Motor neuron (in vitro differentiated cells): ENCODE results near the gene EDIL3. TPM values are rescaled to one million over a fixed set of nuclear protein-coding genes. Genes with fewer than 3 reads are reported as not detected.
A peak's percentile ranks its signal among the peaks of the same experiment; 100 is the strongest.

Source experiments
- ATAC-seq, 8 experiments: fragments of 200-7000 bp; cut with Tn5 transposase; replicated peaks in 6 of 8; 2 replicates each; pipeline ENCODE4 v1.8.0; 2021; ENCODE audit warnings: mild to moderate bottlenecking in 8 of 8, moderate library complexity in 8 of 8
- H3K27ac ChIP-seq, 2 donors: fragments of 250-450 bp; sonication (Bioruptor Pico); 2 replicates each; pipeline ENCODE4 v1.9.0; 2021; ENCODE audit warnings: antibody characterized with exemption in 2 of 2, mild to moderate bottlenecking in 2 of 2, moderate library complexity in 1 of 2
- H3K4me1 ChIP-seq, 2 donors: fragments of 250-450 bp; sonication (Bioruptor Pico); replicated peaks in 1 of 2; 2 replicates each; pipeline ENCODE4 v1.6.1; 2021; ENCODE audit warnings: antibody characterized with exemption in 2 of 2, mild to moderate bottlenecking in 2 of 2, moderate library complexity in 1 of 2
- H3K4me3 ChIP-seq, 5 donors: fragments of 250-450 bp; sonication (Bioruptor Pico); 2 replicates each; pipeline ENCODE4 v1.9.0; 2021; ENCODE audit warnings: antibody characterized with exemption in 5 of 5, mild to moderate bottlenecking in 5 of 5, moderate library complexity in 4 of 5
- WGBS, 10 experiments: fragments of 450-650 bp; shearing (Covaris generic); methylation state at CpG; one replicate each; pipeline ENCODE4 v1.0.0; 2022; 5-methylcytosine and 5-hydroxymethylcytosine counted together
- in situ Hi-C, 9 experiments: fragments of 400-800 bp; cut with MboI; loops; one replicate each; pipeline ENCODE4 v1.15.0; 2021; ENCODE audit warnings: low sequenced_read_pairs in 9 of 9, low pct_unique_long_range_greater_than_20kb in 2 of 9; ENCODE audit not compliant: unreplicated experiment in 9 of 9
- total RNA-seq, 8 experiments: library from RNA; unstranded; fragments of 300-600 nt; gene quantifications; 2 replicates each; pipeline versions ENCODE4 v1.2.3 to v1.2.4, GENCODE V29; 2022

EDIL3 gene
- total RNA-seq, 8 experiments from 2014 or later, result 1.4 to 123 (median 47.1) TPM

GRCh38 chr5:84260140-84260539 lies 124.5 kb downstream of the EDIL3 start:
- WGBS, 10 experiments, result 11 to 83% (median 75%) methylated on average over 1 of the region's 1 CpG; no CpG with 5 or more reads in 3 of the 10 experiments
- Histone ChIP-seq H3K4me3 (no peak overlapping the region), H3K4me1 (no peaks in the 10 kb centered on the region), H3K27ac (no peak overlapping the region)
- in situ Hi-C loops, result loop anchor here in 1 of 9 experiments (25.0 kb wide), 2 partner anchors 323 to 548 kb away; partner anchors contain the start of gene HAPLN1
- peak in 1 of 8 experiments; percentile 13 for ATAC-seq

- H3K27ac ChIP-seq, result no peak overlapping the region
- in situ Hi-C loops, result loop anchor here in 1 of 9 experiments (25.0 kb wide), 2 partner anchors 322 to 547 kb away; partner anchors contain the start of gene HAPLN1
Observed at GRCh38 chr5:84259283-84260045, 125.2 kb downstream of the EDIL3 start.

GRCh38 chr5:84257061-84257460 lies 127.6 kb downstream of the EDIL3 start:
- 22 to 100% (median 69%) methylated on average over 1 to 2 of the region's 2 CpGs; no CpG with 5 or more reads in 1 of the 10 experiments for WGBS, 10 experiments
- Histone ChIP-seq H3K27ac (no peak overlapping the region), H3K4me3 (no peak overlapping the region), H3K4me1 (no peaks in the 10 kb centered on the region)
- ATAC-seq, result no peak
- in situ Hi-C loops, result loop anchor here in 1 of 9 experiments (25.0 kb wide), 2 partner anchors 320 to 545 kb away; partner anchors contain the start of gene HAPLN1

More at GRCh38 chr5:84259283-84260045, 125.2 kb downstream of the EDIL3 start:
- ATAC-seq, result peak in 1 of 8 experiments; percentile 49
- H3K4me3 ChIP-seq, result no peak overlapping the region
- WGBS, 10 experiments, result 13 to 95% (median 62%) methylated on average over 1 to 4 of the region's 4 CpGs; no CpG with 5 or more reads in 2 of the 10 experiments
- H3K4me1 ChIP-seq, result no peaks in the 10 kb centered on the region

GRCh38 chr5:84255315-84255714 lies 129.4 kb downstream of the EDIL3 start:
- no peak overlapping the region for H3K4me3 ChIP-seq
- in situ Hi-C loops, result loop anchor here in 1 of 9 experiments (25.0 kb wide), 2 partner anchors 318 to 543 kb away; partner anchors contain the start of gene HAPLN1
- H3K4me1 ChIP-seq, result no peaks in the 10 kb centered on the region
- ATAC-seq, result peak in 3 of 8 experiments; percentile 78 to 96 (median 84)
- no peak overlapping the region for H3K27ac ChIP-seq

- Histone ChIP-seq H3K27ac (no peak overlapping the region), H3K4me1 (no peaks in the 10 kb centered on the region), H3K4me3 (no peak overlapping the region)
- in situ Hi-C loops, result loop anchor here in 1 of 9 experiments (25.0 kb wide), 2 partner anchors 317 to 542 kb away; partner anchors contain the start of gene HAPLN1
- 0 to 88% (median 67%) methylated on average over 1 of the region's 1 CpG; no CpG with 5 or more reads in 5 of the 10 experiments for WGBS, 10 experiments
- ATAC-seq, result no peak
Observed at GRCh38 chr5:84253946-84254345, 130.7 kb downstream of the EDIL3 start.

- no peak overlapping the region for H3K4me3 ChIP-seq
- H3K4me1 ChIP-seq, result no peaks in the 10 kb centered on the region
- no peak overlapping the region for H3K27ac ChIP-seq
- in situ Hi-C loops, result loop anchor here in 1 of 9 experiments (25.0 kb wide), 2 partner anchors 314 to 539 kb away; partner anchors contain the start of gene HAPLN1
- 56 to 100% (median 88%) methylated on average over 1 of the region's 1 CpG; no CpG with 5 or more reads in 1 of the 10 experiments for WGBS, 10 experiments
- no peak for ATAC-seq
Observed at GRCh38 chr5:84251503-84251902, 133.2 kb downstream of the EDIL3 start.

GRCh38 chr5:84249918-84250630 lies 134.6 kb downstream of the EDIL3 start:
- Histone ChIP-seq H3K4me1 (no peaks in the 10 kb centered on the region), H3K4me3 (no peak overlapping the region), H3K27ac (no peak overlapping the region)
- whole genome bisulfite sequencing, 10 experiments, result 6 to 100% (median 81%) methylated on average over 1 to 4 of the region's 4 CpGs
- peak in 5 of 8 experiments; percentile 51 to 100 (median 87) for ATAC-seq
- in situ Hi-C loops, result loop anchor here in 1 of 9 experiments (25.0 kb wide), 2 partner anchors 313 to 538 kb away; partner anchors contain the start of gene HAPLN1

GRCh38 chr5:84248013-84248412 lies 136.7 kb downstream of the EDIL3 start:
- no peak overlapping the region for H3K27ac ChIP-seq

GRCh38 chr5:84242286-84242685 lies 142.4 kb downstream of the EDIL3 start:
- ATAC-seq, result peak in 1 of 8 experiments; percentile 28
- Histone ChIP-seq H3K4me3 (no peak overlapping the region), H3K27ac (no peak overlapping the region), H3K4me1 (no peaks in the 10 kb centered on the region)
- in situ Hi-C loops, result no loop called here
- WGBS, 10 experiments, result 40 to 100% (median 100%) methylated on average over 1 to 3 of the region's 3 CpGs; no CpG with 5 or more reads in 5 of the 10 experiments

More at GRCh38 chr5:84248013-84248412, 136.7 kb downstream of the EDIL3 start:
- Histone ChIP-seq H3K4me1 (no peaks in the 10 kb centered on the region), H3K4me3 (no peak overlapping the region)
- WGBS, 10 experiments, result 38 to 100% (median 77%) methylated on average over 3 to 4 of the region's 4 CpGs; no CpG with 5 or more reads in 1 of the 10 experiments
- in situ Hi-C loops, result no loop called here
- ATAC-seq, result no peak

GRCh38 chr5:84239494-84239893 lies 145.2 kb downstream of the EDIL3 start:
- Histone ChIP-seq H3K4me1 (no peaks in the 10 kb centered on the region), H3K27ac (no peak overlapping the region), H3K4me3 (no peak overlapping the region)
- in situ Hi-C loops, result no loop called here
- 0 to 100% (median 76%) methylated on average over 1 to 2 of the region's 2 CpGs for WGBS, 10 experiments
- peak in 2 of 8 experiments; percentile 46 to 53 for ATAC-seq

- no peak overlapping the region for H3K27ac ChIP-seq
- no peak for ATAC-seq
- H3K4me3 ChIP-seq, result no peak overlapping the region
- in situ Hi-C loops, result no loop called here
- no peaks in the 10 kb centered on the region for H3K4me1 ChIP-seq
Observed at GRCh38 chr5:84237126-84237525, 147.6 kb downstream of the EDIL3 start.

- in situ Hi-C loops, result no loop called here
- peak in 1 of 8 experiments; percentile 59 for ATAC-seq
- no peaks in the 10 kb centered on the region for H3K4me1 ChIP-seq
- H3K4me3 ChIP-seq, result no peak overlapping the region
- WGBS, 10 experiments, result 78 to 100% (median 94%) methylated on average over 2 to 7 of the region's 7 CpGs
- no peak overlapping the region for H3K27ac ChIP-seq
Observed at GRCh38 chr5:84231433-84231832, 153.2 kb downstream of the EDIL3 start.

- H3K4me1 ChIP-seq, result no peaks in the 10 kb centered on the region
- no peak for ATAC-seq
- in situ Hi-C loops, result no loop called here
- H3K4me3 ChIP-seq, result no peak overlapping the region
- H3K27ac ChIP-seq, result no peak overlapping the region
Observed at GRCh38 chr5:84229045-84229444, 155.6 kb downstream of the EDIL3 start.
